Thoracic aorta (tissue), 2 donors: ENCODE data around the gene STAT5B. TPM values are rescaled to one million over a fixed set of nuclear protein-coding genes. Genes with fewer than 3 reads are reported as not detected.
A peak's percentile ranks its signal among the peaks of the same experiment; 100 is the strongest.

Experiments
- ATAC-seq: fragments of 150-250 bp; one replicate; pipeline ENCODE4 v1.8.0; 2017; ENCODE audit warnings: low read depth; ENCODE audit not compliant: insufficient number of reproducible peaks, low FRiP score
- DNase-seq: peaks from one replicate; pipeline ENCODE4 v3.0.0-alpha.2; 2020; ENCODE audit warnings: low spot score
- H3K27ac ChIP-seq, 2 donors: fragments of 200-600 bp; sonication (generic); 1 replicate in 1 of 2; 2 replicates in 1 of 2; pipeline ENCODE4 v1.5.1; 2016; ENCODE audit warnings: mild to moderate bottlenecking in 2 of 2, moderate library complexity in 2 of 2
- H3K27me3 ChIP-seq: fragments of 200-600 bp; sonication (generic); replicated peaks from 2 replicates; pipeline ENCODE4 v1.6.0; 2016; ENCODE audit warnings: mild to moderate bottlenecking; ENCODE audit not compliant: insufficient read depth
- H3K36me3 ChIP-seq: fragments of 200-600 bp; sonication (generic); one replicate; pipeline ENCODE4 v1.5.1; 2016
- H3K4me1 ChIP-seq, 2 donors: fragments of 200-600 bp; sonication (generic); 1 replicate in 1 of 2; 2 replicates in 1 of 2; pipeline versions ENCODE4 v1.5.1 to v1.6.0; 2016; ENCODE audit warnings: low read depth in 2 of 2, mild to moderate bottlenecking in 1 of 2; ENCODE audit not compliant: control insufficient read depth in 1 of 2
- H3K4me3 ChIP-seq: fragments of 200-600 bp; sonication (generic); 2 replicates; pipeline ENCODE4 v1.5.1; 2016; ENCODE audit warnings: mild to moderate bottlenecking
- H3K9me3 ChIP-seq: fragments of 200-600 bp; sonication (generic); 2 replicates; pipeline ENCODE4 v1.5.1; 2016
- total RNA-seq, 2 donors: library from RNA; depleted of rRNA; stranded (reverse); fragments of >200 nt; gene quantifications; one replicate each; pipeline versions ENCODE4 v1.1.0 to v1.2.3, GENCODE V29; 2016
- TF ChIP-seq, protein P1 (sequence below): fragments of 200-600 bp; sonication (generic); IDR thresholded peaks from one replicate; pipeline ENCODE4 v1.5.1; 2019; ENCODE audit warnings: antibody characterized with exemption

Gene STAT5B
- total RNA-seq, 2 donors from 2014 or later = 95.2 to 117 TPM

DNA sequence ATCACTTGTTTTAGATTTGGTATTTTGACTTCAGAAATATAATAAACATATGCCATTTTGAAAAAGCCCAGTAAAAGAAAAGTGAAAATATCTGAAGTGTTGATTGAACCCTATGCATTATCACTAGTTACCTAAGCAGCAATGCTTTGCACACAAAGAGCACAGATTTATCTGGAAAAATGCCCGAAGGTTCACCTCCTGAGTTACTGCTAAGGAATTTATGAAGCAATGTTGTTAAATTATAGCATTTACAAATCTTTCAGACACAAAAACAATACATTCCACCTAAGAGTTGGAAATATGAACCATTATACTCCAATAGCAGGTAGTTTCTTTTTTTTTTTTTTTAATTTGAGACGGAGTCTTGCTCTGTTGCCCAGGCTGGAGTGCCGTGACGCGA lies 43.0 kb downstream of the STAT5B start:
- ATAC-seq = no peak
- Histone ChIP-seq H3K27ac (no peak overlapping the region), H3K4me3 (no peak overlapping the region), H3K36me3 (no peaks in the 10 kb centered on the region), H3K9me3 (no peaks in the 10 kb centered on the region), H3K4me1 (peaks cover 9 to 17% of the 10 kb centered on the region in 2 donors), H3K27me3 (no peaks in the 10 kb centered on the region)
- DNase-seq = no peak
- TF ChIP-seq, protein P1, sequence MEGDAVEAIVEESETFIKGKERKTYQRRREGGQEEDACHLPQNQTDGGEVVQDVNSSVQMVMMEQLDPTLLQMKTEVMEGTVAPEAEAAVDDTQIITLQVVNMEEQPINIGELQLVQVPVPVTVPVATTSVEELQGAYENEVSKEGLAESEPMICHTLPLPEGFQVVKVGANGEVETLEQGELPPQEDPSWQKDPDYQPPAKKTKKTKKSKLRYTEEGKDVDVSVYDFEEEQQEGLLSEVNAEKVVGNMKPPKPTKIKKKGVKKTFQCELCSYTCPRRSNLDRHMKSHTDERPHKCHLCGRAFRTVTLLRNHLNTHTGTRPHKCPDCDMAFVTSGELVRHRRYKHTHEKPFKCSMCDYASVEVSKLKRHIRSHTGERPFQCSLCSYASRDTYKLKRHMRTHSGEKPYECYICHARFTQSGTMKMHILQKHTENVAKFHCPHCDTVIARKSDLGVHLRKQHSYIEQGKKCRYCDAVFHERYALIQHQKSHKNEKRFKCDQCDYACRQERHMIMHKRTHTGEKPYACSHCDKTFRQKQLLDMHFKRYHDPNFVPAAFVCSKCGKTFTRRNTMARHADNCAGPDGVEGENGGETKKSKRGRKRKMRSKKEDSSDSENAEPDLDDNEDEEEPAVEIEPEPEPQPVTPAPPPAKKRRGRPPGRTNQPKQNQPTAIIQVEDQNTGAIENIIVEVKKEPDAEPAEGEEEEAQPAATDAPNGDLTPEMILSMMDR = no peak

DNA sequence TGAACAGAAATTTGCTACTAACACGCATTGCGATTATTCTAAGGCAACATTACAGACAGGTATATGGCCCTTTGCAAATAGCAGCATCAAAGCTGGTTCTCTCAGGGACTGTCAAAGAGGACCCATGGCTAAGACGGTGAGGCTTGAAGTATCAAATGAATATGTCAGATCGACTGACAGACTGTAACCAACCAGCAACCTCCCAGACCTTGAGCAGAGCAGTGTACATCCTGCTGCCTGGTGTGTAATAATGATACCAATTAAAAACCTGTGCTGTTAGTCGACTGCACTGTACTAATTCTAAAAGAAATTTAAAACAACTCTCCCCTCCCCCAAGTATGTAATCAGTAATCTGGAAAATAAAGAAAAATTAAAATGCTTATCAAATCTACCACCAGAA lies 46.0 kb downstream of the STAT5B start:
- DNase-seq = no peak
- Histone ChIP-seq H3K27ac (no peak overlapping the region), H3K4me3 (no peak overlapping the region), H3K27me3 (no peaks in the 10 kb centered on the region), H3K9me3 (no peaks in the 10 kb centered on the region), H3K4me1 (peaks cover 16 to 27% of the 10 kb centered on the region in 2 donors), H3K36me3 (no peaks in the 10 kb centered on the region)
- no peak for ATAC-seq
- TF ChIP-seq, protein P1 = no peak

DNA sequence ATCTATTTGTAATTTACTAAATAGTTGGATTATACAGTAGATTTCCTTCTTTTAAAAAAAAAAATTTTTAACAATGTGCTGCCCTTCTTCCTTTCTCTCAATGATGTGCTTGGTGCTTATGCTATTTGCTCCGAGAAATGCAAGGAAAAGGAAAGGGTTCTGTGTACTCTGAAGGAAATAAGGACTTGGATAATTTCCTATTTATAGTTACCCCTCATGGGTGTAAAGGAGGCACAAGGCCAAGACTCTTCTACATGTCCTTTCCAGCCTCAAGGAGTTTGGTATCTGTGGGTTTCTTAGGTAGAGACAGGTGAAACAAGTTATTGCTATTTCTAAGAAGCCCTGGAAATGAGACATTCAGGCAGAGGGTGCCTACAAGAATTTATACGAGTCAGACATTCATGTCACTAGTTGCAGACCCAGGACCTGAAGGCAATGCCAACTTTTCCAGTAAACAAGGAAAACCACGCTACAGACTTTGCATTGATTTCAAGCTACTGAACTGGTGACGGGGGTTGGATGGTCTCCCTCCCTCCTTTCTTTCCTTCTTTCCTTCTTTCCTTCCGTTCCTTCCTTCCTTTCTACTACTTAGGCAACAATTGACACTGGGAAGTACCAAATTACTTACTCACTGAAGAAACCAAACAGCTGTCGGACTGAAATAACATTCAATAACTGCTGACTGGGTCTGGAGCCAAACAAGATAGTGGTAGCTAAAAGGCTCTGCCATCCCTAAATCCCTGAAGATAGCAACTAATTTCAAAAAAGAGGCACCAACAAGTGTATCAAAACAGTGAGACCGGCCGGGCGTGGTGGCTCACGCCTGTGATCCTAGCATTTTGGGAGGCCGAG lies 48.1 kb downstream of the STAT5B start:
- peaks cover 9% of the 10 kb centered on the region for H3K36me3 ChIP-seq
- no peak for DNase-seq
- TF ChIP-seq, protein P1 = no peak
- H3K27me3 ChIP-seq = no peaks in the 10 kb centered on the region
- H3K4me1 ChIP-seq = peaks cover 8 to 13% of the 10 kb centered on the region in 2 donors
- no peaks in the 10 kb centered on the region for H3K9me3 ChIP-seq
- H3K27ac ChIP-seq = peak overlapping the region in 1 of 2 donors; percentile 23
- H3K4me3 ChIP-seq = no peak overlapping the region
- ATAC-seq = no peak

DNA sequence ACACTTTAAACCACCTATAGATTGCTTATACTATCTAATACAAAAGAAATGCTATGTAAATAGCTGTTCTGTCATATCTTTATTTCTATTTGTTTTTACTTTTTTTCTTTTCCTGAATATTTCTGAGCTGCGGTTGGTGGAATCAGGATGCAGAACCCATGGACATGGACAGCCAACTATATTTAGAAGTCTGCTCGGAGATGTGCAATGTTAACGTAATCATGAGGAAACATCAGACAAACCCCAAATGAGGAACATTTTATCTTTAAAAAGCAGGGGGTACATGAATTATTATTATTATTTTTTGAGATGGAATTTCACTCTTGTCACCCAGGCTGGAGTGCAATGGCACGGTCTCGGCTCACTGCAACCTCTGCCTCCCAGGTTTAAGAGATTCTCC lies 50.5 kb downstream of the STAT5B start:
- no peak overlapping the region for H3K4me3 ChIP-seq
- H3K36me3 ChIP-seq = peaks cover 21% of the 10 kb centered on the region
- ATAC-seq (no peak), DNase-seq (no peak)
- TF ChIP-seq, protein P1 = no peak
- peaks cover 8 to 13% of the 10 kb centered on the region in 2 donors for H3K4me1 ChIP-seq
- no peak overlapping the region for H3K27ac ChIP-seq
- H3K9me3 ChIP-seq = no peaks in the 10 kb centered on the region
- H3K27me3 ChIP-seq = no peaks in the 10 kb centered on the region

DNA sequence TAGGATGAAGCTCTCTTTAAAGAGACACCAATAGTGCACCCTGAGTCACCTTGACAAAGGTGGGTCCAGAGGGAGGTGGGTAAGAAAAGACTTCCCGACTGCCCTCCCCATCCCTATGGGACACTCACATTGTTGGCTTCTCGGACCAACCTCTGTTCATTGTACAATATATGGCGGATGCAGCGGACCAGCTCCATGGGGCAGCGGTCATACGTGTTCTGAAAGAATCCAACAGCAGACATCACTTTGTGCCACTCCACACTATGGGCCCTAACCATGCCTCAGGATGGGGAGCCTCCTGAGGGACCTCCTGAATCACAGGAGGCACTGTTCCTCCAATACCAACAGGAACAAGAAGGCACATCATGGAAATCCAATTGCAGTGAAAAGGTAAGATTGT lies 51.5 kb downstream of the STAT5B start:
- no peaks in the 10 kb centered on the region for H3K27me3 ChIP-seq
- H3K9me3 ChIP-seq = no peaks in the 10 kb centered on the region
- no peak overlapping the region for H3K27ac ChIP-seq
- no peak overlapping the region for H3K4me3 ChIP-seq
- DNase-seq (no peak), ATAC-seq (no peak)
- peaks cover 8 to 13% of the 10 kb centered on the region in 2 donors for H3K4me1 ChIP-seq
- TF ChIP-seq, protein P1 = no peak
- H3K36me3 ChIP-seq = peaks cover 21% of the 10 kb centered on the region
